Renal pelvis (tissue), 12 donors: Measurements from ENCODE around the gene STOML3. TPM values are rescaled to one million over a fixed set of nuclear protein-coding genes. Genes with fewer than 3 reads are reported as not detected.
A peak's percentile ranks its signal among the peaks of the same experiment; 100 is the strongest.
"Not testable (repeated sequence)": the region's sequence is repeated elsewhere in the genome, so short reads cannot be mapped to it uniquely, and the experiment has no call there.

Experiments
- DNase-seq: peaks from one replicate; pipeline ENCODE4 v3.0.0-alpha.2; 2013
- long read RNA-seq, 16 experiments: transcript quantifications; one replicate each; lab custom pipeline, GENCODE V29; 2026
- polyA plus RNA-seq, 3 donors: library from polyadenylated mRNA; unstranded; fragments of 120-200 nt; gene quantifications; one replicate each; pipeline ENCODE4 v1.2.1, GENCODE V29; 2013; ENCODE audit not compliant: insufficient read length in 3 of 3

Gene STOML3
- polyA plus RNA-seq, result under 1 TPM in 1 of 3 donors, not detected in 2; 0.06 TPM
- long read RNA-seq, donor 1, result 0 reads
- long read RNA-seq, donor 2, result 0 reads
- long read RNA-seq, donor 3, result 0 reads
- long read RNA-seq, donor 4, result 0 reads
- long read RNA-seq, donor 5, result 0 reads
- long read RNA-seq, donor 6, result 0 reads
- long read RNA-seq, donor 7, result 0 reads
- long read RNA-seq, donor 8, result 0 reads
- long read RNA-seq, donor 9, result 0 reads
- long read RNA-seq, donor 10, result 0 reads
- long read RNA-seq, donor 11, result 0 reads
- long read RNA-seq, donor 12, result 0 reads
- long read RNA-seq, donor 13, partial matches to known transcripts, result 0 of 1 reads
- long read RNA-seq, donor 13, other reads (novel, unspliced or antisense), result 0 of 1 reads
- long read RNA-seq, donor 14, result 0 reads
- long read RNA-seq, donor 15, result 0 reads
- long read RNA-seq, donor 16, result 0 reads

GRCh38 chr13:38990693-38991092 lies at the start of gene STOML3:
STOML3 (minus strand) TSS chr13:38990831; CDS start chr13:38990721, 110 bp downstream.
- no peak for DNase-seq

GRCh38 chr13:39040206-39040605 lies 49.6 kb upstream of the STOML3 start:
- no peak for DNase-seq

- DNase-seq, result no peak
Measured at GRCh38 chr13:39039041-39039440, 48.4 kb upstream of the STOML3 start.

GRCh38 chr13:39038569-39039030 lies 48.0 kb upstream of the STOML3 start:
- DNase-seq, result no peak

GRCh38 chr13:39037880-39038568 lies 47.4 kb upstream of the STOML3 start, which contains the start of the genes NHLRC3 and PROSER1:
NHLRC3 (plus strand) TSS chr13:39038456; CDS start chr13:39038640, 184 bp downstream.
PROSER1 (minus strand) TSS chr13:39038089; CDS start chr13:39037242, 847 bp downstream.
- DNase-seq, result peak; percentile 96

GRCh38 chr13:39037410-39037879 lies 46.8 kb upstream of the STOML3 start:
- DNase-seq, result no peak

- peak; percentile 42 for DNase-seq
Measured at GRCh38 chr13:39036212-39036611, 45.6 kb upstream of the STOML3 start.

- no peak for DNase-seq
Measured at GRCh38 chr13:39035799-39036198, 45.2 kb upstream of the STOML3 start.

- no peak for DNase-seq
Measured at GRCh38 chr13:39035204-39035603, 44.6 kb upstream of the STOML3 start.

GRCh38 chr13:39034085-39034484 lies 43.5 kb upstream of the STOML3 start:
- DNase-seq, result no peak

- DNase-seq, result no peak
Measured at GRCh38 chr13:39032150-39032549, 41.5 kb upstream of the STOML3 start.

- DNase-seq, result no peak
Measured at GRCh38 chr13:39025433-39025839, 34.8 kb upstream of the STOML3 start.

- no peak for DNase-seq
Measured at GRCh38 chr13:39023761-39024160, 33.1 kb upstream of the STOML3 start.

- DNase-seq, result no peak
Measured at GRCh38 chr13:39023316-39023715, 32.7 kb upstream of the STOML3 start.

GRCh38 chr13:39020853-39021462 lies 30.3 kb upstream of the STOML3 start:
- DNase-seq, result no peak

- no peak for DNase-seq
Measured at GRCh38 chr13:39016787-39017186, 26.2 kb upstream of the STOML3 start.

GRCh38 chr13:39016087-39016486 lies 25.5 kb upstream of the STOML3 start:
- DNase-seq, result no peak

GRCh38 chr13:39013462-39013861 lies 22.8 kb upstream of the STOML3 start:
- DNase-seq, result no peak

- DNase-seq, result no peak
Measured at GRCh38 chr13:39012608-39013007, 22.0 kb upstream of the STOML3 start.

GRCh38 chr13:39006371-39007111 lies 15.9 kb upstream of the STOML3 start:
- not testable (repeated sequence) for DNase-seq

- no peak for DNase-seq
Measured at GRCh38 chr13:38998739-38999138, 8.1 kb upstream of the STOML3 start.

GRCh38 chr13:38993381-38993780 lies 2.8 kb upstream of the STOML3 start:
- DNase-seq, result no peak
